LNCAP (cell line): ENCODE data around the gene TUBB2A.

Experiments used
- TF ChIP-seq, protein P1 (sequence below): fragments of 450-650 bp; IDR thresholded peaks from 2 replicates; pipeline ENCODE4 v1.5.1; 2017; ENCODE audit warnings: mild to moderate bottlenecking

TUBB2A gene

DNA sequence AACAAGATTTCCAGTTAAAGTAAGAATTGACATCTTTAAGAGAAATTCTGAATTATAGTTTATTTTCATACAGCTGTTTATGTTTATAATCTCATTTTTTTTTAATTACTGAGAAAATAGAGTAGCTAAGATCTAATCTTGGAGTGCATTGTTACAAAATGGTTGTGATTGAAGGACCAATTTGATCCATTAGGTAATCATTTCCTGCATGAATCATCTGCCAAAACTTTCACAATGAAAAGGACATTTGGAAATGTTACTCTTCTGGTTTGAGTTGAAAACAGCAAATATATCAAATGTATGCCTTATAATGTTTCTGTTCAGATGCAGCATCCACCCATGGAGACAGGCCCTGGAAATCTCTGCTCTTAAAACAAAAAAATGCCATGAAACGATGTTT is 19.0 kb downstream of the TUBB2A start:
- TF ChIP-seq, protein P1, sequence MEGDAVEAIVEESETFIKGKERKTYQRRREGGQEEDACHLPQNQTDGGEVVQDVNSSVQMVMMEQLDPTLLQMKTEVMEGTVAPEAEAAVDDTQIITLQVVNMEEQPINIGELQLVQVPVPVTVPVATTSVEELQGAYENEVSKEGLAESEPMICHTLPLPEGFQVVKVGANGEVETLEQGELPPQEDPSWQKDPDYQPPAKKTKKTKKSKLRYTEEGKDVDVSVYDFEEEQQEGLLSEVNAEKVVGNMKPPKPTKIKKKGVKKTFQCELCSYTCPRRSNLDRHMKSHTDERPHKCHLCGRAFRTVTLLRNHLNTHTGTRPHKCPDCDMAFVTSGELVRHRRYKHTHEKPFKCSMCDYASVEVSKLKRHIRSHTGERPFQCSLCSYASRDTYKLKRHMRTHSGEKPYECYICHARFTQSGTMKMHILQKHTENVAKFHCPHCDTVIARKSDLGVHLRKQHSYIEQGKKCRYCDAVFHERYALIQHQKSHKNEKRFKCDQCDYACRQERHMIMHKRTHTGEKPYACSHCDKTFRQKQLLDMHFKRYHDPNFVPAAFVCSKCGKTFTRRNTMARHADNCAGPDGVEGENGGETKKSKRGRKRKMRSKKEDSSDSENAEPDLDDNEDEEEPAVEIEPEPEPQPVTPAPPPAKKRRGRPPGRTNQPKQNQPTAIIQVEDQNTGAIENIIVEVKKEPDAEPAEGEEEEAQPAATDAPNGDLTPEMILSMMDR: no peak

- TF ChIP-seq, protein P1: no peak
Observed at GRCh38 chr6:3137057-3137777, 20.1 kb downstream of the TUBB2A start.

DNA sequence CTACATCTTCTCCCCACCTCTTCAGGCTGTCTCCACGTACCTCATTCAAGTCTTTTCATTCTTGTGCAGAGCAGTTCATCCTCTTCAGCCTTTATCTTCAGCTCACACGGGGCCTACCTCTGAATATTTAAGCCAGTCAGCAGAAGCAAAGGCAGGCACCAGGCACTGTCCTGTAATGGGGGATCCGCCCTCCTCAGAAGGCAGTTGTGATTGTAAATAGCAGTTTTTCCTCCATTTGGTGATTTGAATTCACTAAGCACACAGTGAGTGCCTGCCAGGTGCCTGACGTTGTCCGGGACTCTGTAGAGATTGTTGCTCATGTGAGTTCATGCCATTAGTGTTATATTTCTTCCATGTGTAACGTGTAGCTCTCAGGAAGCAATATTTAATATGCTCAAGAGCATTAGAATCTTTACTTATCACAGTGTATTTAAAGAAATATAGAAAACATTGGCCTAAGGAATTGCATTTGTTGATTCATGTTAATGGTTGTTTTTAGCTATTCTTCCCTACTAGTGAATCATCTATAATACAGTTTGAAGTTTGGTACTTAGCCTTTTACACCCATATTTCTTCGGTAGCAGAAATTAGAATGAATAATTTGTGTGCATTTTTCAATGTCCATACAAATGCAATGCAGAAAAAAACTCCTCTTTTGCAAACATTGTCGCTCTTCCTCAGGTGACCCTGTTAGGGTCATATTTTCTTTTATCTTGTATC is 20.9 kb downstream of the TUBB2A start:
- TF ChIP-seq, protein P1: no peak

DNA sequence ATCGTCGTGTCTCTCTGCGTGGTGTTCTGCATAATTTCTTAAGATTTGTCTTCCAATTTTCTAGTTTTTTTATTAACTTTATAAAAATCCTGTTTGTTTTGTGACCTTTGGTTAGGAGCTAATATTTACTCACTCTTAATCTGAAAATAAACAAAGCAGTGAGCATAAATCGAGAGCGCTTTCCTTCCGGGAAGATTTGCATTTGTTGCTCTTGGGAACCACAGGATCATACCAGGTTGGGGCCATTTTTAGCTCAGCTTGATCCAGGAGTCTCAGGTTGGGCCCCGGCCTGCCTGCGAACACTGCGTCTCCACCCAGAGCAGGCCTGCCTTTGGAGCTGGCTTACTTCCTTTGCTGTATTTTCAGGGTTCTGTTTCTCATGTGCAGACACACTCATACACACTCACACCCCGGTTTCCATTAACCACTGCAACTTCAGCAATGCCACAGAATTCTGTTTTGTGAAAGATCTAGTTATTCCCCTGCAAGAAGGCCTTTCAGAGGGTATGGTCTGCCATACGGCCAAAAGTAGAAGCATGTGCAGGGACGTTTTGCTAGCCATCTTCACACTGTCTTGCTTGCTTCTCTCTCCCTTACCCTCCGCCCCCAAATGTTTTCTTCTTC is 21.6 kb downstream of the TUBB2A start:
- TF ChIP-seq, protein P1: no peak

GRCh38 chr6:3133515-3133914 is 23.8 kb downstream of the TUBB2A start:
- TF ChIP-seq, protein P1: no peak

GRCh38 chr6:3131695-3132094 is 25.6 kb downstream of the TUBB2A start:
- TF ChIP-seq, protein P1: no peak

- TF ChIP-seq, protein P1: no peak
Observed at GRCh38 chr6:3128356-3129108, 28.8 kb downstream of the TUBB2A start.
